ENCODE results near the gene NAA15. TPM values are rescaled to one million over a fixed set of nuclear protein-coding genes. Genes with fewer than 3 reads are reported as not detected.
"Not testable (repeated sequence)": the region's sequence is repeated elsewhere in the genome, so short reads cannot be mapped to it uniquely, and the experiment has no call there.

The NAA15 gene
- 35.1 and 36.8 TPM in 2 replicates for total RNA-seq
- long read RNA-seq, full-length matches to known transcripts = 12 of 193 reads
- long read RNA-seq, partial matches to known transcripts = 168 of 193 reads
- long read RNA-seq, other reads (novel, unspliced or antisense) = 13 of 193 reads

- DNase-seq (ENCODE audit: extremely low spot score, unreplicated experiment) = peak; percentile 99
- peak within 1 kb of the TSS; percentile 100 for H3K4me3 Mint-ChIP-seq (ENCODE audit: unreplicated experiment)
- H3K36me3 Mint-ChIP-seq (ENCODE audit: unreplicated experiment) = peaks cover 3% of the 10 kb centered on the region
Observed at GRCh38 chr4:139301113-139301820, at the start of gene NAA15. Gene NAA15 (plus strand): TSS chr4:139301505. CDS start chr4:139301778, 273 bp downstream.

GRCh38 chr4:139253046-139253445 is 48.3 kb upstream of the NAA15 start:
- Mint-ChIP-seq H3K27ac (ENCODE audit: unreplicated experiment) (no peak overlapping the region), H3K9me3 (ENCODE audit: unreplicated experiment) (no peaks in the 10 kb centered on the region), H3K36me3 (ENCODE audit: unreplicated experiment) (no peaks in the 10 kb centered on the region), H3K4me1 (ENCODE audit: unreplicated experiment) (peaks cover 32% of the 10 kb centered on the region), H3K27me3 (ENCODE audit: unreplicated experiment) (no peaks in the 10 kb centered on the region), H3K4me3 (ENCODE audit: unreplicated experiment) (no peak overlapping the region)
- TF ChIP-seq CTCF (IDR thresholded peaks at IDR 0.05) = no peak
- no peak for DNase-seq (ENCODE audit: extremely low spot score, unreplicated experiment)

More at GRCh38 chr4:139301113-139301820, at the start of gene NAA15:
- Mint-ChIP-seq H3K27me3 (ENCODE audit: unreplicated experiment) (no peaks in the 10 kb centered on the region), H3K4me1 (ENCODE audit: unreplicated experiment) (peaks cover 31% of the 10 kb centered on the region), H3K27ac (ENCODE audit: unreplicated experiment) (peak within 1 kb of the TSS; percentile 99), H3K9me3 (ENCODE audit: unreplicated experiment) (peaks cover 3% of the 10 kb centered on the region)
- no peak for TF ChIP-seq CTCF (IDR thresholded peaks at IDR 0.05)

- Mint-ChIP-seq H3K36me3 (ENCODE audit: unreplicated experiment) (no peaks in the 10 kb centered on the region), H3K4me1 (ENCODE audit: unreplicated experiment) (peaks cover 28% of the 10 kb centered on the region), H3K27ac (ENCODE audit: unreplicated experiment) (no peak overlapping the region), H3K9me3 (ENCODE audit: unreplicated experiment) (no peaks in the 10 kb centered on the region), H3K4me3 (ENCODE audit: unreplicated experiment) (no peak overlapping the region), H3K27me3 (ENCODE audit: unreplicated experiment) (no peaks in the 10 kb centered on the region)
- TF ChIP-seq CTCF (IDR thresholded peaks at IDR 0.05) = no peak
- no peak for DNase-seq (ENCODE audit: extremely low spot score, unreplicated experiment)
Observed at GRCh38 chr4:139253713-139254112, 47.6 kb upstream of the NAA15 start.

GRCh38 chr4:139255581-139255980 is 45.7 kb upstream of the NAA15 start:
- not testable (repeated sequence) for H3K9me3 Mint-ChIP-seq (ENCODE audit: unreplicated experiment); DNase-seq (ENCODE audit: extremely low spot score, unreplicated experiment); H3K4me3 Mint-ChIP-seq (ENCODE audit: unreplicated experiment); H3K27ac Mint-ChIP-seq (ENCODE audit: unreplicated experiment); H3K27me3 Mint-ChIP-seq (ENCODE audit: unreplicated experiment); H3K36me3 Mint-ChIP-seq (ENCODE audit: unreplicated experiment)
- peaks cover 25% of the 10 kb centered on the region for H3K4me1 Mint-ChIP-seq (ENCODE audit: unreplicated experiment)

GRCh38 chr4:139256349-139256748 is 45.0 kb upstream of the NAA15 start:
- DNase-seq (ENCODE audit: extremely low spot score, unreplicated experiment) = no peak
- no peak for TF ChIP-seq CTCF (IDR thresholded peaks at IDR 0.05)
- no peaks in the 10 kb centered on the region for H3K27me3 Mint-ChIP-seq (ENCODE audit: unreplicated experiment)
- H3K4me3 Mint-ChIP-seq (ENCODE audit: unreplicated experiment) = no peak overlapping the region
- H3K36me3 Mint-ChIP-seq (ENCODE audit: unreplicated experiment) = no peaks in the 10 kb centered on the region
- H3K4me1 Mint-ChIP-seq (ENCODE audit: unreplicated experiment) = peaks cover 25% of the 10 kb centered on the region
- H3K27ac Mint-ChIP-seq (ENCODE audit: unreplicated experiment) = no peak overlapping the region
- no peaks in the 10 kb centered on the region for H3K9me3 Mint-ChIP-seq (ENCODE audit: unreplicated experiment)
